Fibroblast of lung (primary cell): ENCODE measurements around the gene AXL. TPM values are rescaled to one million over a fixed set of nuclear protein-coding genes. Genes with fewer than 3 reads are reported as not detected.
A peak's percentile ranks its signal among the peaks of the same experiment; 100 is the strongest.

Experiments
- DNase-seq, 2 donors: peaks; one replicate each; pipeline versions ENCODE4 v3.0.0 to v3.0.0-alpha.2; 2010; ENCODE audit warnings: low read depth in 2 of 2
- H2AFZ ChIP-seq: 2 replicates; pipeline ENCODE4 v1.5.1; 2012; ENCODE audit warnings: low read length, control low read depth, inconsistent platforms
- H3K27ac ChIP-seq: 2 replicates; pipeline ENCODE4 v1.5.1; 2011; ENCODE audit warnings: low read length, control low read depth; ENCODE audit not compliant: insufficient read depth
- H3K27me3 ChIP-seq: 2 replicates; pipeline ENCODE4 v1.5.1; 2011; ENCODE audit warnings: mild to moderate bottlenecking, low read length; ENCODE audit not compliant: control insufficient read depth, insufficient read depth
- H3K36me3 ChIP-seq: 2 replicates; pipeline ENCODE4 v1.5.1; 2011; ENCODE audit warnings: low read length; ENCODE audit not compliant: control insufficient read depth, insufficient read depth
- H3K4me1 ChIP-seq: 2 replicates; pipeline ENCODE4 v1.5.1; 2011; ENCODE audit warnings: low read length; ENCODE audit not compliant: control insufficient read depth, insufficient read depth; ENCODE audit errors: extremely low read depth
- H3K4me2 ChIP-seq: 2 replicates; pipeline ENCODE4 v1.5.1; 2011; ENCODE audit warnings: low read length, control low read depth; ENCODE audit not compliant: insufficient read depth; ENCODE audit errors: extremely low read depth
- H3K4me3 ChIP-seq, 4 experiments: fragments of 200-600 bp in 1 of 4; sonication (generic) in 1 of 4; replicated peaks in 1 of 4; 2 replicates each; pipeline ENCODE4 v1.5.1; 2011 to 2016; ENCODE audit warnings: low read length in 4 of 4, low read depth in 3 of 4, mild to moderate bottlenecking in 3 of 4, control low read depth in 2 of 4, inconsistent platforms in 1 of 4, mixed read lengths in 1 of 4; ENCODE audit not compliant: insufficient read depth in 1 of 4; ENCODE audit errors: control extremely low read depth in 1 of 4
- H3K79me2 ChIP-seq: 2 replicates; pipeline ENCODE4 v1.5.1; 2012; ENCODE audit warnings: mild to moderate bottlenecking, low read length, inconsistent platforms; ENCODE audit not compliant: control insufficient read depth, insufficient read depth
- H3K9ac ChIP-seq: 2 replicates; pipeline ENCODE4 v1.5.1; 2011; ENCODE audit warnings: mild to moderate bottlenecking, low read length, control low read depth; ENCODE audit not compliant: insufficient read depth
- H3K9me3 ChIP-seq: 2 replicates; pipeline ENCODE4 v1.5.1; 2012; ENCODE audit warnings: low read depth, low read length; ENCODE audit not compliant: control insufficient read depth, insufficient read depth
- H4K20me1 ChIP-seq: 2 replicates; pipeline ENCODE4 v1.5.1; 2011; ENCODE audit warnings: low read length; ENCODE audit not compliant: control insufficient read depth, insufficient read depth; ENCODE audit errors: extremely low read depth
- EZH2 ChIP-seq: IDR thresholded peaks from 2 replicates; pipeline ENCODE4 v1.5.1; 2012; ENCODE audit warnings: low read length, control low read depth, mild to moderate bottlenecking; ENCODE audit errors: missing control alignments
- polyA minus RNA-seq: library from RNA; depleted of rRNA, polyadenylated mRNA; stranded (reverse); fragments of >200 nt; gene quantifications from 2 replicates; pipeline ENCODE4 v1.2.3, GENCODE V29; 2011; ENCODE audit warnings: low replicate concordance
- polyA plus RNA-seq, 2 donors: library from polyadenylated mRNA; depleted of rRNA in 1 of 2; stranded (reverse) in 1 of 2; unstranded in 1 of 2; fragments of >200 nt; gene quantifications; 2 replicates each; pipeline ENCODE4 v1.2.1, GENCODE V29; 2011 to 2012; ENCODE audit warnings: missing spikeins in 1 of 2
- total RNA-seq: library from RNA; depleted of rRNA; stranded (reverse); fragments of >200 nt; gene quantifications from 2 replicates; pipeline ENCODE4 v1.2.1, GENCODE V29; 2014
- TF ChIP-seq, protein P1 (sequence below), 2 donors: IDR thresholded peaks in 1 of 2; conservative IDR thresholded peaks in 1 of 2; 1 replicate in 1 of 2; 2 replicates in 1 of 2; pipeline ENCODE4 v1.5.1; 2011 to 2012; ENCODE audit warnings: low read length in 2 of 2, control low read depth in 1 of 2, inconsistent platforms in 1 of 2, low read depth in 1 of 2, mild to moderate bottlenecking in 1 of 2

AXL gene
- total RNA-seq (107 and 223 TPM in 2 replicates), polyA plus RNA-seq (231 and 319 TPM in 2 replicates), polyA minus RNA-seq (2,777 and 4,130 TPM in 2 replicates)
- 332 and 351 TPM in 2 replicates for polyA plus RNA-seq (2012)

DNA sequence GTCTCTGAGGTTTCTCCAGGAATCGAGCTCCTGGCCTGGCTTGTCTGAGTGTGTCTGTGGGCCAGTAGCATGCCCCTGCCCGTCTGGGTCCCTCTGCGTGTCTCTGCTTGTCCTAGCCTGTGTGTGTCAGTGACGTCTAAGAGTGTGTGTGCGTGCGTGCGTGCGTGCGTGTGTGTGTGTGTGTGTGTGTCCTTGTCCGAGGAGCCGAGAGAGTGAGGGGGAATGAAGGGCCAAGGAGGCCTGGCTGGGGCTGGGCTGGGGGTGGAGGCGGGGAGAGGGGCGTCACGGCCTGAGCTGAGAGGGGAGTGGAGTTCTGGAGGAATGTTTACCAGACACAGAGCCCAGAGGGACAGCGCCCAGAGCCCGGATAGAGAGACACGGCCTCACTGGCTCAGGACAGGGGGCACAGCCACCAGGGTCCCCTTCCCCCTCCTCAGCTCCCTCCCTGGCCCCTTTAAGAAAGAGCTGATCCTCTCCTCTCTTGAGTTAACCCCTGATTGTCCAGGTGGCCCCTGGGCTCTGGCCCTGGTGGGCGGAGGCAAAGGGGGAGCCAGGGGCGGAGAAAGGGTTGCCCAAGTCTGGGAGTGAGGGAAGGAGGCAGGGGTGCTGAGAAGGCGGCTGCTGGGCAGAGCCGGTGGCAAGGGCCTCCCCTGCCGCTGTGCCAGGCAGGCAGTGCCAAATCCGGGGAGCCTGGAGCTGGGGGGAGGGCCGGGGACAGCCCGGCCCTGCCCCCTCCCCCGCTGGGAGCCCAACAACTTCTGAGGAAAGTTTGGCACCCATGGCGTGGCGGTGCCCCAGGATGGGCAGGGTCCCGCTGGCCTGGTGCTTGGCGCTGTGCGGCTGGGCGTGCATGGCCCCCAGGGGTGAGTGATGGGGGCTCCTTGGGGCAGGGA is at the start of gene AXL:
Gene AXL, plus strand, starts transcription at position 609 of the 893 bp plus-strand sequence. Its CDS starts 170 bp downstream, at position 779.
- no peaks in the 10 kb centered on the region for H3K9me3 ChIP-seq
- peak within 1 kb of the TSS; percentile 75 to 97 (median 90) for H3K4me3 ChIP-seq
- peaks cover 27% of the 10 kb centered on the region for H3K4me1 ChIP-seq
- H3K4me2 ChIP-seq = peak within 1 kb of the TSS; percentile 93
- peak within 1 kb of the TSS; percentile 22 for H2AFZ ChIP-seq
- TF ChIP-seq, protein P1, sequence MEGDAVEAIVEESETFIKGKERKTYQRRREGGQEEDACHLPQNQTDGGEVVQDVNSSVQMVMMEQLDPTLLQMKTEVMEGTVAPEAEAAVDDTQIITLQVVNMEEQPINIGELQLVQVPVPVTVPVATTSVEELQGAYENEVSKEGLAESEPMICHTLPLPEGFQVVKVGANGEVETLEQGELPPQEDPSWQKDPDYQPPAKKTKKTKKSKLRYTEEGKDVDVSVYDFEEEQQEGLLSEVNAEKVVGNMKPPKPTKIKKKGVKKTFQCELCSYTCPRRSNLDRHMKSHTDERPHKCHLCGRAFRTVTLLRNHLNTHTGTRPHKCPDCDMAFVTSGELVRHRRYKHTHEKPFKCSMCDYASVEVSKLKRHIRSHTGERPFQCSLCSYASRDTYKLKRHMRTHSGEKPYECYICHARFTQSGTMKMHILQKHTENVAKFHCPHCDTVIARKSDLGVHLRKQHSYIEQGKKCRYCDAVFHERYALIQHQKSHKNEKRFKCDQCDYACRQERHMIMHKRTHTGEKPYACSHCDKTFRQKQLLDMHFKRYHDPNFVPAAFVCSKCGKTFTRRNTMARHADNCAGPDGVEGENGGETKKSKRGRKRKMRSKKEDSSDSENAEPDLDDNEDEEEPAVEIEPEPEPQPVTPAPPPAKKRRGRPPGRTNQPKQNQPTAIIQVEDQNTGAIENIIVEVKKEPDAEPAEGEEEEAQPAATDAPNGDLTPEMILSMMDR (conservative IDR thresholded peaks at IDR 0.05 in 1 of 2, IDR thresholded peaks at IDR 0.05 in 1 of 2; ENCODE audit: low read depth in 1 of 2, low read length in 2 of 2) = no peak
- TF ChIP-seq EZH2 = no peak
- H3K27ac ChIP-seq = peak within 1 kb of the TSS; percentile 99
- H3K9ac ChIP-seq = peak within 1 kb of the TSS; percentile 77
- H3K27me3 ChIP-seq = no peaks in the 10 kb centered on the region
- DNase-seq = peak; percentile 85 to 89
- H3K36me3 ChIP-seq = peaks cover 22% of the 10 kb centered on the region
- H3K79me2 ChIP-seq = peaks cover 42% of the 10 kb centered on the region
- no peaks in the 10 kb centered on the region for H4K20me1 ChIP-seq

DNA sequence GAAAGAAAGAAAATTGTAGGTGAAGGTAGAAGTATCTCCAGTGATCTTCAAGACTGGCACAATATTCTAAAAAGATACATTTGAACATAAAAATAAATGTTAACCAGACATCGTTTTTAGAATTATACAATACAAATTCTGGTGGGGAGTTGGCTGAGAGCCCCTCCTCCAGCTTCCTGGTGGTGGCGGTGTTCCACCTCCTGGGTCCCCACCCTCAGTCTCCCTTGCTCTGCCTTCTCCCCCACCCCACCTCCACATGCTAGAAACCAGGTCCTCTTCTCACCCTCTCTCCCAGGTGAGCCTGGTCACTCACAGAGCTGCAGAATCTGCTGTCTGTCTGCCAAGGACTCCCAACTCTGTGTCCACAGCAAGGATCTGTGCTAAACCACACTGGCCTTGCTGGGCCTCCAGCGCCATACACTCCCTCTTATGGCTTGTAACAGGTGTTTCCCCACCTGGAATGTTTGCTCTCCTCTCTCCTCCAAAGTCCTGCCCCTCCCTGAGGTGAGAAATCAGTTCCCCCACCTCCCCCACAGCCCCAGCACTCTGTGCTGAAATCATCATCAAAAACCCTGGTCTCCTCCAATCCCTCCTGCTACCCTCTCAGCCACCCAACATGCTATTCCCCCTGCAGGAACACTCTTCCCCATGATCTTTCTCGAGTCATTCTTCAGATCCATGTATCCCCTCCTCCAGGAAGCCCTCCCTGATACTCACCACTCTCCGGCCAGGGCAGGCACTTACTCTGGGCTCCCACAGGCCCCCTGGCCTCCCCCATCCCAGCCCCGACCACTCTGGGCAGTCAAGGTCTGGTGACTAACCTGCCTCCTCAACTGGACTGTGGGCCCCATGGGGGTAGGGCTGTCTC is 46.5 kb upstream of the AXL start:
- H3K27ac ChIP-seq = no peak overlapping the region
- no peaks in the 10 kb centered on the region for H4K20me1 ChIP-seq
- no peak overlapping the region for H3K4me2 ChIP-seq
- H2AFZ ChIP-seq = no peak overlapping the region
- no peak for DNase-seq
- no peak overlapping the region for H3K9ac ChIP-seq
- H3K4me3 ChIP-seq = no peak overlapping the region
- H3K4me1 ChIP-seq = peaks cover 4% of the 10 kb centered on the region
- TF ChIP-seq, protein P1 (conservative IDR thresholded peaks at IDR 0.05 in 1 of 2, IDR thresholded peaks at IDR 0.05 in 1 of 2; ENCODE audit: low read depth in 1 of 2, low read length in 2 of 2) = no peak
- TF ChIP-seq EZH2 = no peak
- H3K9me3 ChIP-seq = no peaks in the 10 kb centered on the region
- H3K79me2 ChIP-seq = no peaks in the 10 kb centered on the region
- no peaks in the 10 kb centered on the region for H3K27me3 ChIP-seq
- no peaks in the 10 kb centered on the region for H3K36me3 ChIP-seq
